ENCODE data around the gene NR1I3.
A peak's percentile ranks its signal among the peaks of the same experiment; 100 is the strongest.

NR1I3 gene

GRCh38 chr1:161215076-161215475, 22.9 kb downstream of the NR1I3 start, which contains the start of gene FCER1G:
FCER1G (plus strand) TSS chr1:161215295; CDS start chr1:161215322, 27 bp downstream.
- POLR2A ChIA-PET: no interaction called here
- CTCF ChIA-PET: interaction anchor here (0.9 to 12.0 kb wide), 5 partner anchors 10 to 168 kb away, joined by 3 to 248 read pairs (median 10); partner anchors contain the start of genes APOA2, NDUFS2 and TOMM40L
- no peak for DNase-seq (ENCODE audit: extremely low spot score)
- no peak for TF ChIP-seq CTCF (IDR thresholded peaks at IDR 0.05; ENCODE audit: control extremely low read depth, extremely low read depth, low read depth, missing control alignments)

- DNase-seq (ENCODE audit: extremely low spot score): no peak
- TF ChIP-seq CTCF (IDR thresholded peaks at IDR 0.05; ENCODE audit: control extremely low read depth, extremely low read depth, low read depth, missing control alignments): no peak
- ChIA-PET CTCF (interaction anchor here (12.0 kb wide), 1 partner anchor 10 kb away, joined by 248 read pairs; the partner anchor contains the start of genes APOA2 and TOMM40L), POLR2A (no interaction called here)
Measured at GRCh38 chr1:161214369-161214768, 23.6 kb downstream of the NR1I3 start.

- TF ChIP-seq CTCF (IDR thresholded peaks at IDR 0.05; ENCODE audit: control extremely low read depth, extremely low read depth, low read depth, missing control alignments): peak; percentile 90
- CTCF ChIA-PET: interaction anchor here (0.8 to 13.8 kb wide), 17 partner anchors 8 to 173 kb away, joined by 3 to 248 read pairs (median 5); partner anchors contain the start of genes APOA2, CFAP126, NDUFS2 and TOMM40L
- DNase-seq (ENCODE audit: extremely low spot score): peak; percentile 74
- POLR2A ChIA-PET: no interaction called here
Measured at GRCh38 chr1:161209790-161210409, 28.1 kb downstream of the NR1I3 start.

GRCh38 chr1:161207173-161207572, 30.8 kb downstream of the NR1I3 start:
- no peak for DNase-seq (ENCODE audit: extremely low spot score)
- POLR2A ChIA-PET: interaction anchor here (1.4 kb wide), 1 partner anchor 18 kb away, joined by 3 read pairs; the partner anchor contains the start of gene TOMM40L
- no peak for TF ChIP-seq CTCF (IDR thresholded peaks at IDR 0.05; ENCODE audit: control extremely low read depth, extremely low read depth, low read depth, missing control alignments)
- CTCF ChIA-PET: interaction anchor here (1.0 to 13.8 kb wide), 6 partner anchors 9 to 175 kb away, joined by 3 to 117 read pairs (median 16); partner anchors contain the start of gene TOMM40L

- ChIA-PET POLR2A (interaction anchor here (1.4 kb wide), 1 partner anchor 19 kb away, joined by 3 read pairs; the partner anchor contains the start of gene TOMM40L), CTCF (interaction anchor here (1.0 to 13.8 kb wide), 8 partner anchors 9 to 176 kb away, joined by 3 to 117 read pairs (median 6); partner anchors contain the start of gene TOMM40L)
- no peak for TF ChIP-seq CTCF (IDR thresholded peaks at IDR 0.05; ENCODE audit: control extremely low read depth, extremely low read depth, low read depth, missing control alignments)
- DNase-seq (ENCODE audit: extremely low spot score): no peak
Measured at GRCh38 chr1:161206411-161207140, 31.4 kb downstream of the NR1I3 start.
